Measurements from ENCODE around the gene IDS.

DNA sequence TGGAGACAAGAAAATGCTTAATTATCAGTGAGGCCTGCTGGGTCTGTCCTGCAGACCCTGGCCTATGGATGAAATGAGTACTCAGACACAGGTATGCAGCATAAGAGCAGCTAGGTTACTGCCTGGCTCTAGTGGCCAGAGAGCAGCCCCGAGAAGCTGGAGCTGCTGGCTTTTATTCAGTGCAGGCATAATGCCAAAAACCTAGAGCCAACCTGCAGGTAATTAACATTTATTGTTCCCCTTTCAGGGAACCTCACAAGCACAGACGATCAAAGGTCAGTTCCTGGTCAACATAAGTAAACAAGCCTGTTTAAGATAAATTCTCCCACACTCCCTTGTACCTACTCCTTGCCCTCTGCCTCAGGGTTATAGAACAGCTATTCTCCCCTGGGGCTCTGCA is 13.3 kb downstream of the IDS start:
- TF ChIP-seq, protein P1, sequence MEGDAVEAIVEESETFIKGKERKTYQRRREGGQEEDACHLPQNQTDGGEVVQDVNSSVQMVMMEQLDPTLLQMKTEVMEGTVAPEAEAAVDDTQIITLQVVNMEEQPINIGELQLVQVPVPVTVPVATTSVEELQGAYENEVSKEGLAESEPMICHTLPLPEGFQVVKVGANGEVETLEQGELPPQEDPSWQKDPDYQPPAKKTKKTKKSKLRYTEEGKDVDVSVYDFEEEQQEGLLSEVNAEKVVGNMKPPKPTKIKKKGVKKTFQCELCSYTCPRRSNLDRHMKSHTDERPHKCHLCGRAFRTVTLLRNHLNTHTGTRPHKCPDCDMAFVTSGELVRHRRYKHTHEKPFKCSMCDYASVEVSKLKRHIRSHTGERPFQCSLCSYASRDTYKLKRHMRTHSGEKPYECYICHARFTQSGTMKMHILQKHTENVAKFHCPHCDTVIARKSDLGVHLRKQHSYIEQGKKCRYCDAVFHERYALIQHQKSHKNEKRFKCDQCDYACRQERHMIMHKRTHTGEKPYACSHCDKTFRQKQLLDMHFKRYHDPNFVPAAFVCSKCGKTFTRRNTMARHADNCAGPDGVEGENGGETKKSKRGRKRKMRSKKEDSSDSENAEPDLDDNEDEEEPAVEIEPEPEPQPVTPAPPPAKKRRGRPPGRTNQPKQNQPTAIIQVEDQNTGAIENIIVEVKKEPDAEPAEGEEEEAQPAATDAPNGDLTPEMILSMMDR (IDR thresholded peaks at IDR 0.05) = no peak
- TF ChIP-seq NR3C1 (CRISPR knock-in tag; conservative IDR thresholded peaks at IDR 0.05; ENCODE audit: low read depth) = no peak
- no peak for TF ChIP-seq IRF2 (CRISPR knock-in tag; IDR thresholded peaks at IDR 0.05; ENCODE audit: borderline replicate concordance, low read depth)
- TF ChIP-seq, protein P2, sequence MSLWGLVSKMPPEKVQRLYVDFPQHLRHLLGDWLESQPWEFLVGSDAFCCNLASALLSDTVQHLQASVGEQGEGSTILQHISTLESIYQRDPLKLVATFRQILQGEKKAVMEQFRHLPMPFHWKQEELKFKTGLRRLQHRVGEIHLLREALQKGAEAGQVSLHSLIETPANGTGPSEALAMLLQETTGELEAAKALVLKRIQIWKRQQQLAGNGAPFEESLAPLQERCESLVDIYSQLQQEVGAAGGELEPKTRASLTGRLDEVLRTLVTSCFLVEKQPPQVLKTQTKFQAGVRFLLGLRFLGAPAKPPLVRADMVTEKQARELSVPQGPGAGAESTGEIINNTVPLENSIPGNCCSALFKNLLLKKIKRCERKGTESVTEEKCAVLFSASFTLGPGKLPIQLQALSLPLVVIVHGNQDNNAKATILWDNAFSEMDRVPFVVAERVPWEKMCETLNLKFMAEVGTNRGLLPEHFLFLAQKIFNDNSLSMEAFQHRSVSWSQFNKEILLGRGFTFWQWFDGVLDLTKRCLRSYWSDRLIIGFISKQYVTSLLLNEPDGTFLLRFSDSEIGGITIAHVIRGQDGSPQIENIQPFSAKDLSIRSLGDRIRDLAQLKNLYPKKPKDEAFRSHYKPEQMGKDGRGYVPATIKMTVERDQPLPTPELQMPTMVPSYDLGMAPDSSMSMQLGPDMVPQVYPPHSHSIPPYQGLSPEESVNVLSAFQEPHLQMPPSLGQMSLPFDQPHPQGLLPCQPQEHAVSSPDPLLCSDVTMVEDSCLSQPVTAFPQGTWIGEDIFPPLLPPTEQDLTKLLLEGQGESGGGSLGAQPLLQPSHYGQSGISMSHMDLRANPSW (CRISPR knock-in tag; conservative IDR thresholded peaks at IDR 0.05; ENCODE audit: low read depth) = no peak
- no peak for TF ChIP-seq NR2C2 (CRISPR knock-in tag; IDR thresholded peaks at IDR 0.05)
- no peak for TF ChIP-seq SP1 (CRISPR knock-in tag; conservative IDR thresholded peaks at IDR 0.05)
- TF ChIP-seq FOXK1 (CRISPR knock-in tag; IDR thresholded peaks at IDR 0.05) = no peak
- TF ChIP-seq, protein P3, sequence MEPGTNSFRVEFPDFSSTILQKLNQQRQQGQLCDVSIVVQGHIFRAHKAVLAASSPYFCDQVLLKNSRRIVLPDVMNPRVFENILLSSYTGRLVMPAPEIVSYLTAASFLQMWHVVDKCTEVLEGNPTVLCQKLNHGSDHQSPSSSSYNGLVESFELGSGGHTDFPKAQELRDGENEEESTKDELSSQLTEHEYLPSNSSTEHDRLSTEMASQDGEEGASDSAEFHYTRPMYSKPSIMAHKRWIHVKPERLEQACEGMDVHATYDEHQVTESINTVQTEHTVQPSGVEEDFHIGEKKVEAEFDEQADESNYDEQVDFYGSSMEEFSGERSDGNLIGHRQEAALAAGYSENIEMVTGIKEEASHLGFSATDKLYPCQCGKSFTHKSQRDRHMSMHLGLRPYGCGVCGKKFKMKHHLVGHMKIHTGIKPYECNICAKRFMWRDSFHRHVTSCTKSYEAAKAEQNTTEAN (CRISPR knock-in tag; IDR thresholded peaks at IDR 0.05) = no peak
- TF ChIP-seq CREB1 (CRISPR knock-in tag; IDR thresholded peaks at IDR 0.05) = no peak
